Mammary epithelial cell (primary cell): ENCODE measurements around the gene SPRY4.

Experiments
- CTCF ChIP-seq, 2 donors: IDR thresholded peaks in 1 of 2; conservative IDR thresholded peaks in 1 of 2; 2 replicates each; pipeline ENCODE4 v1.5.1; 2011 to 2012; ENCODE audit warnings: inconsistent platforms in 2 of 2, low read length in 2 of 2, mild to moderate bottlenecking in 2 of 2, control low read depth in 1 of 2, low read depth in 1 of 2; ENCODE audit not compliant: insufficient read depth in 1 of 2; ENCODE audit errors: extremely low read depth in 1 of 2
- EZH2 ChIP-seq: IDR thresholded peaks from 2 replicates; pipeline ENCODE4 v1.6.1; 2012; ENCODE audit warnings: low read length, inconsistent platforms, borderline replicate concordance

DNA sequence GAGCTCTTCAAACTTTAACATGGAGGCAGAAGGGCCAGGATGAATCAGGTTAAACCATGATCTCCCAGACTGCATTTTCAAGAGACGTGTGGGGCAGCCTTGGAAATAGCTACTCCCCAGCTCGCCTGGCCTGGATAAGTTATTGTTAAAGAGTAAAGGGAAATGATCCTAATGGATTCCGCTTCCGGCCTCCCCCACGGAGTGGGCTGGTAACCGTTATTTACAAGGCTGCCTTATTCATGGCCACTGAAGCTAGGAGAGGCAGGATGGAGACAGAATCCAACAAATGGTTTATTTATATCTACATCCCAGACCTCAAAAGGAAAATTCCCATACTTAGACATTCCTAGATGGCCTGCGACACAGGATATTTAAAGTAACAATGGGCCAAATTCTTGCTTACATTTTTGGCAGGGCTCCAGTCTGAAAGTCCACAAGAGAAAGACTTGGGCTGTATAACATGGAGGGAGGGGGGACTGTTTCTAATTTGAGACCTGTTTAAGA, 27.9 kb downstream of the SPRY4 start:
- TF ChIP-seq CTCF (conservative IDR thresholded peaks at IDR 0.05 in 1 of 2, IDR thresholded peaks at IDR 0.05 in 1 of 2; ENCODE audit: extremely low read depth in 1 of 2, insufficient read depth in 1 of 2, low read depth in 1 of 2, low read length in 2 of 2) (no peak), EZH2 (no peak)
